Measurements from ENCODE around the gene CXCL1.

Gene CXCL1

GRCh38 chr4:73874386-73874785 is 5.2 kb downstream of the CXCL1 start:
- TF ChIP-seq TAF1 (IDR thresholded peaks at IDR 0.05; ENCODE audit: low read depth) (no peak), NFIC (IDR thresholded peaks at IDR 0.05) (no peak), ZBTB7A (IDR thresholded peaks at IDR 0.05; ENCODE audit: low read depth) (no peak), EP300 (IDR thresholded peaks at IDR 0.05; ENCODE audit: borderline replicate concordance) (no peak)

GRCh38 chr4:73875401-73875800 is 6.2 kb downstream of the CXCL1 start:
- TF ChIP-seq CEBPB (IDR thresholded peaks at IDR 0.05), result no peak
- TF ChIP-seq NFIC (IDR thresholded peaks at IDR 0.05), result no peak
- TF ChIP-seq, protein P1, sequence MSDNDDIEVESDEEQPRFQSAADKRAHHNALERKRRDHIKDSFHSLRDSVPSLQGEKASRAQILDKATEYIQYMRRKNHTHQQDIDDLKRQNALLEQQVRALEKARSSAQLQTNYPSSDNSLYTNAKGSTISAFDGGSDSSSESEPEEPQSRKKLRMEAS (IDR thresholded peaks at IDR 0.05), result no peak
- TF ChIP-seq ZBTB7A (IDR thresholded peaks at IDR 0.05; ENCODE audit: low read depth), result no peak
- no peak for TF ChIP-seq TAF1 (IDR thresholded peaks at IDR 0.05; ENCODE audit: low read depth)
- TF ChIP-seq YY1 (IDR thresholded peaks at IDR 0.05; ENCODE audit: low read depth), result no peak
- TF ChIP-seq FOXM1 (IDR thresholded peaks at IDR 0.05; ENCODE audit: borderline replicate concordance, low read depth), result no peak
- no peak for TF ChIP-seq TCF12 (IDR thresholded peaks at IDR 0.05; ENCODE audit: low read depth)

DNA sequence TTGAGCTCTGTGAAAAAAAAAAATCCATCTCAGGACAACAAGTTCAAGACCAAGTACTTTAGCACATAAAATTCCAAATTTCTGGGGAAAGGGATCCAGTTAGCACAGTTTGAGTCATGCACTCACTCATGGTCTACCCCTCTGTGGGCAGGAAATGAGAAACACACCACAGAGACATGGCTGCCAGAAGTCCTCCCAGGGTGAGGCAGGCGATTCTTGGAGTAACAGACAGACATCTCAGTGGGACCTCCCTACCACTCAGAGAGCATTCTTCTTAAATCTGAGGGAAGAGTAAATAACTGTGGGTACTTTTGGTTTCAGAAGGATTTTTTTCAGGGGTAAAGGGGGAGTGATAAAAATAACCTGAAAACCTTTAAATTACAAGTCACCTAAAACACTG is 14.1 kb downstream of the CXCL1 start:
- TF ChIP-seq CREB1 (IDR thresholded peaks at IDR 0.05; ENCODE audit: low read depth), result no peak
- TF ChIP-seq TEAD4 (IDR thresholded peaks at IDR 0.05), result no peak
- TF ChIP-seq YY1 (IDR thresholded peaks at IDR 0.05; ENCODE audit: low read depth), result no peak
- TF ChIP-seq RAD21 (IDR thresholded peaks at IDR 0.05; ENCODE audit: low read depth), result no peak
- no peak for TF ChIP-seq USF1 (IDR thresholded peaks at IDR 0.05)

DNA sequence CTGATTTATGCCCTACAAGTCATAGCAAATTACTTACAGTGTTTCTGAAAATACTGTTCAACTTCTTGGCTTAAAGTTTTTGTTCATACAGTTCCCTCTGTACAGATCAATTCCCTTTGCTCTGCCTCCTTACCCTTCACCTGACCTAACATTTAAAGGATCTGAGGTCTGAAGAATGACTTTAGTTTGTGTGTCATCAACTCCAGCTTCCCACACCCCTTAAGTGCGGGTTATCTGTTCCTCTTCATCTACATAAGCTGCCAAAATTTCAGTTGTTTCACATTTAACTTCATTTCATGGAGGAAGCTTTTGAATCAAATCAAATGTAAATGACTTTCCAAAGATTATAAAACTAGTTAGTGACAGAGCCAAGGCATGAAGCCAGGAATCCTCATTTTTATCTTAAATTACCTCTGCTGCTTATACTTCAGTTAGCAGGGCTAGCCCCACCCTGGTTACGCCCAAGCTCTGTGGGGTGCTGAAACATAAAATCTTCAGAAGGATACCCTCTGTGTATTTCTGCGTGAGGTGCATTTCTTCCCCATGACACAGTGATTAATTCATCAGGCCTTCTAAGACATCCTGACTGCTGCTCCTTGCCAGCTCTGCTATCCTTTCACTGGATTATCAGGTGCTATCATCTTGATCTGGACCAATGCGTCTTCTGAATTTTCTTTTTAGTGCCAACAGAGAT is 16.5 kb downstream of the CXCL1 start:
- TF ChIP-seq TAF1 (IDR thresholded peaks at IDR 0.05; ENCODE audit: low read depth), result no peak
- no peak for TF ChIP-seq FOXM1 (IDR thresholded peaks at IDR 0.05; ENCODE audit: borderline replicate concordance, low read depth)
- TF ChIP-seq EP300 (IDR thresholded peaks at IDR 0.05; ENCODE audit: borderline replicate concordance), result no peak
- no peak for TF ChIP-seq NFIC (IDR thresholded peaks at IDR 0.05)
- no peak for TF ChIP-seq EGR1 (IDR thresholded peaks at IDR 0.05)
- no peak for TF ChIP-seq RAD21 (IDR thresholded peaks at IDR 0.05; ENCODE audit: low read depth)
- no peak for TF ChIP-seq REST (IDR thresholded peaks at IDR 0.05; ENCODE audit: low read depth)

DNA sequence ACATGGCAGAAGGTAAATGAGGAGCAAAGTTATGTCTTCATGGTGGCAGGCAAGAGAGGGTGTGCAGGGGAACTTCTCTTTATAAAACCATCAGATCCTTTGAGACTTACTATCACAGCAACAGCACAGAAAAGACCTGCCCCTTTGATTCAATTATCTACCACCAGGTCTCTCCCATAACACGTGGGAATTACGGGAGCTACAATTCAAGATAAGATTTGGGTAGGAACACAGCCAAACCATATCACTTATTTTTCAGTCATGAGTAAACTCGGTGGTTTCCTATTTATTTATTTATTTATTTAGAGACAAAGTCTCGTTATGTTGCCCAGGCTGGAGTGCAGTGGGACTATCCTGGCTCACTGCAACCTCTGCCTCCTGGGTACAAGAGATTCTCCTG is 22.1 kb downstream of the CXCL1 start:
- TF ChIP-seq EP300 (IDR thresholded peaks at IDR 0.05; ENCODE audit: borderline replicate concordance), result no peak
- TF ChIP-seq NFIC (IDR thresholded peaks at IDR 0.05), result no peak
- TF ChIP-seq CREB1 (IDR thresholded peaks at IDR 0.05; ENCODE audit: low read depth), result no peak
- TF ChIP-seq CEBPB (IDR thresholded peaks at IDR 0.05), result no peak
- TF ChIP-seq EGR1 (IDR thresholded peaks at IDR 0.05), result no peak
- TF ChIP-seq, protein P1 (IDR thresholded peaks at IDR 0.05), result no peak
- TF ChIP-seq USF1 (IDR thresholded peaks at IDR 0.05), result no peak
- no peak for TF ChIP-seq RAD21 (IDR thresholded peaks at IDR 0.05; ENCODE audit: low read depth)
- TF ChIP-seq TAF1 (IDR thresholded peaks at IDR 0.05; ENCODE audit: low read depth), result no peak
- no peak for TF ChIP-seq YY1 (IDR thresholded peaks at IDR 0.05; ENCODE audit: low read depth)
- no peak for TF ChIP-seq ZBTB7A (IDR thresholded peaks at IDR 0.05; ENCODE audit: low read depth)
- TF ChIP-seq TEAD4 (IDR thresholded peaks at IDR 0.05), result no peak

DNA sequence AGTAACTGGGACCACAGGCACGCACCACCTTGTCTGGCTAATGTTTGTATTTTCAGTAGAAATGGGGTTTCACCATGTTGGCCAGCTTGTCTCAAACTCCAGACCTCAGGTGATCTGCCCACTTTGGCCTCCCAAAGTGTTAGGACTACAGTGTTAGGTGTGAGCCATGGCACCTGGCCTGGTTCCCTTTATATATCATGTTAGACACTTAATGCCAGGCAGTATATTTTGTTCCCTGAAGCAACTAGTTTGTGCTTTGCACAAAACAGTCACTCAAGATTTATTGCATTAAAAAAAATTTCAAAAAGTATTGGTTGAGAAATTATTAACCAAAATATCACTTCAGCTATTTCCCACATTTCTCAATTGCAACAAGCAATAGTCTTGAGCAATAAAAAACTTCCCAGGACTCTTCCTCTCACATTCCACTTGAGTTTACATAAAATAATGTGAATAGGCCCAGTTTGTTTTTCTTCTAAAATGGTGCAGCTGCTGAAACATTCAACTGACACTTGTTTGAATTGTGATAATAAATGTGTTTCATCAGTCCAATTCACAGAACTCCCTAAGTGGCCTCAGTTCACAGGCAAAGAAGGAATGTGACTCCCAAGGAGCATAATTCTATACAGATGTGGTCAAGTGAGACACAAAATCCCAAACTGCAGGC is 22.7 kb downstream of the CXCL1 start:
- TF ChIP-seq TEAD4 (IDR thresholded peaks at IDR 0.05) (no peak), EGR1 (IDR thresholded peaks at IDR 0.05) (no peak), TCF12 (IDR thresholded peaks at IDR 0.05; ENCODE audit: low read depth) (no peak), REST (IDR thresholded peaks at IDR 0.05; ENCODE audit: low read depth) (no peak), RAD21 (IDR thresholded peaks at IDR 0.05; ENCODE audit: low read depth) (no peak), EP300 (IDR thresholded peaks at IDR 0.05; ENCODE audit: borderline replicate concordance) (no peak)
